22Rv1 (cell line): Measurements from ENCODE around the gene ASB2.

Experiments used
- ZFX ChIP-seq: fragments of 450-650 bp; IDR thresholded peaks from 2 replicates; pipeline ENCODE4 v1.6.1; 2017; ENCODE audit warnings: antibody characterized with exemption, borderline replicate concordance
- TF ChIP-seq, protein P1 (sequence below): fragments of 450-650 bp; IDR thresholded peaks from 2 replicates; pipeline ENCODE4 v1.5.1; 2017; ENCODE audit warnings: mild to moderate bottlenecking

DNA sequence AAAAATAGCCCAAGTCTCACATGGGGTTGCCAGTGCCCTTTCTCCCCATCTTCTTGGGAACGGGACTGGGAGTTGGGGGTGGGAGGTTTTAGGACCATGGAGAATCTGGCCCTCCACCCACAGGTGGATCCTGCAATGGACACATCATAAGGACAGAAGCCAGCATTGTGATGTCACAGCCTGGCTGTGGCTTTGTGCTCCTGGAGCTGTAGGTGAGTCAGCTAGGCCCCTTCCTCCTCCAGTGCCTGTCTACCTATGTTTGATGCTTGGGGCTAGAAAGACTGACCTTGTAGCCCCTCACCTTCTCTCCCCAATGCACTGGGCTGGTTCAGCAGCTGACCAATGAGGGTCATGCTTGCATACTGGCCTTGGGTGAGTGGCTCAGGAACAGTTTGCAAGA, 20.7 kb upstream of the ASB2 start, which contains the start of gene CCDC197:
- TF ChIP-seq, protein P1, sequence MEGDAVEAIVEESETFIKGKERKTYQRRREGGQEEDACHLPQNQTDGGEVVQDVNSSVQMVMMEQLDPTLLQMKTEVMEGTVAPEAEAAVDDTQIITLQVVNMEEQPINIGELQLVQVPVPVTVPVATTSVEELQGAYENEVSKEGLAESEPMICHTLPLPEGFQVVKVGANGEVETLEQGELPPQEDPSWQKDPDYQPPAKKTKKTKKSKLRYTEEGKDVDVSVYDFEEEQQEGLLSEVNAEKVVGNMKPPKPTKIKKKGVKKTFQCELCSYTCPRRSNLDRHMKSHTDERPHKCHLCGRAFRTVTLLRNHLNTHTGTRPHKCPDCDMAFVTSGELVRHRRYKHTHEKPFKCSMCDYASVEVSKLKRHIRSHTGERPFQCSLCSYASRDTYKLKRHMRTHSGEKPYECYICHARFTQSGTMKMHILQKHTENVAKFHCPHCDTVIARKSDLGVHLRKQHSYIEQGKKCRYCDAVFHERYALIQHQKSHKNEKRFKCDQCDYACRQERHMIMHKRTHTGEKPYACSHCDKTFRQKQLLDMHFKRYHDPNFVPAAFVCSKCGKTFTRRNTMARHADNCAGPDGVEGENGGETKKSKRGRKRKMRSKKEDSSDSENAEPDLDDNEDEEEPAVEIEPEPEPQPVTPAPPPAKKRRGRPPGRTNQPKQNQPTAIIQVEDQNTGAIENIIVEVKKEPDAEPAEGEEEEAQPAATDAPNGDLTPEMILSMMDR = no peak
- no peak for TF ChIP-seq ZFX
